Activated CD4-positive, alpha-beta T cell treated with anti-CD3 and anti-CD28 coated beads, Interleukin-10, Interleukin-2, amounts not matched to agents 100 ng/mL and 50 ng/mL, durations not matched to agents 16 hours and 8 hours (primary cell): ENCODE measurements around the gene DOC2B.

ENCODE experiments used
- DNase-seq: peaks from one replicate; pipeline ENCODE4 v3.0.0-alpha.2; 2020

The DOC2B gene

DNA sequence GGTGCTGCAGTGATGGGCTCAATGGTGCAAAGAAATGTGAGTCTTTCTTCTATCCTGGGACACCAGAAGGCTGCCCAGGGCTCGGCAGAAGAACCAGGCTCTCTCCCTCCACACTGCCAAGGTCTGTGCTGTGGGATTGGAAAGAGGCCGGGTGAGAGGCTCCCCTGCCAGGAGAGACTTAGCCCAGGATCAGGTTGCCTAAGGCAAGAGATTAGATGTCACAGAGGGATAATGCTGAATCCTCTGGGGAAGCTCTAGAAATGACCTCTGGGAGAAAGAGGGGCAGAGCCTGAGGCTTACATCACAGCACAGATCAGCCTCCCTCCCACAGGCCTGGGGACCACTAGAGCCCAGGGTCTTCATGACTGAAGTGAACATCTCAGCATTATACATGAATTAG is 5.7 kb upstream of the DOC2B start:
- DNase-seq = no peak

DNA sequence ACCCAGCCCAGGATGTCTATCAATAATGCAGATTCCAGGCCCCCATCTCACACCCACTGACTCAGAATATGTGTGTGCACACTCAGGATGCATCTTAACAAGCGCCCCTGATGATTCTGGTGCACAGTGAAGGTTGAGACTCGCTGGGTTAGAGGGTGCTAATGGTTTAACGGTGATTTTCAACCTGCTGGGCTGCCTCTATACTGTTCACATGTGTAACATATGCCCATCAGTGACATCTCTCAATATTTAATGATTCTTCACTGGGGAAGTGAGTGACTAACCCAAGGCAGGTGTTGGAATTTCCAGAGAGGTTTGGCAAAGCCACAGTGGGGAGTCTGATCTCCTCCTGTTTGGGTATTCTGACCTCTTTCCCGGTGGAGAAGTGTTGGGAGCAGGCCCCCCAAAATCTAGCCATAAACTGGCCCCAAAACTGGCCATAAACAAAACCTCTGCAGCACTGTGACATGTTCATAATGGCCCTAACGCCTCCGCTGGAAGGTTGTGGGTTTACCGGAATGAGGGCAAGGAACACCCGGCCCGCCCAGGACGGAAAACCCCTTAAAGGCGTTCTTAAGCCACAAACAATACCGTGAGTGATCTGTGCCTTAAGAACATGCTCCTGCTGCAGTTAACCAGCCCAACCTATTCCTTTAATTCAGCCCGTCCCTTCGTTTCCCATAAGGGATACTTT is 4.1 kb upstream of the DOC2B start:
- peak; percentile 42 for DNase-seq

DNA sequence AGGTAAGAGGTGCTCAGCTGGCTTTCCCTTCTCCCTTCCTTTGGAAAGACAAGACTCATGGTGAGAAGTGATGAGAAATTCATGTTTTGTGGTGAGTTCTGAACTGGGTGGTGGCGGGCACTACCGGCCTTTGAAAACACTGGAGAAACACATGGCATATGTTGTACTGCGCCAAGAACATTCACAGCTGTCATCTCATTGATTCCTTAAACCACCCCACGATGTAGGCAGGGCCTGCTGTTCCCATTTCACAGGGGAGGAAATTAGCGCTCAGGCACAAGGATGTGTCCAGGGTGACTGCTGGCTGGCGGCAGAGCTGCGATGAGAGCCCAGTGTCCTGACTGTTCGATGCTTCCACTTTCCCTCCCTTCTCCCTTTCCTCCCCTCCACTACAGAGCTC is 1.6 kb upstream of the DOC2B start:
- no peak for DNase-seq

- no peak for DNase-seq
Observed at GRCh38 chr17:182050-182751, 751 bp upstream of the DOC2B start.

- DNase-seq = no peak
Observed at GRCh38 chr17:180381-181244, 837 bp downstream of the DOC2B start.

GRCh38 chr17:179781-180380 is 1.6 kb downstream of the DOC2B start:
- no peak for DNase-seq

- DNase-seq = no peak
Observed at GRCh38 chr17:179066-179432, 2.4 kb downstream of the DOC2B start.

DNA sequence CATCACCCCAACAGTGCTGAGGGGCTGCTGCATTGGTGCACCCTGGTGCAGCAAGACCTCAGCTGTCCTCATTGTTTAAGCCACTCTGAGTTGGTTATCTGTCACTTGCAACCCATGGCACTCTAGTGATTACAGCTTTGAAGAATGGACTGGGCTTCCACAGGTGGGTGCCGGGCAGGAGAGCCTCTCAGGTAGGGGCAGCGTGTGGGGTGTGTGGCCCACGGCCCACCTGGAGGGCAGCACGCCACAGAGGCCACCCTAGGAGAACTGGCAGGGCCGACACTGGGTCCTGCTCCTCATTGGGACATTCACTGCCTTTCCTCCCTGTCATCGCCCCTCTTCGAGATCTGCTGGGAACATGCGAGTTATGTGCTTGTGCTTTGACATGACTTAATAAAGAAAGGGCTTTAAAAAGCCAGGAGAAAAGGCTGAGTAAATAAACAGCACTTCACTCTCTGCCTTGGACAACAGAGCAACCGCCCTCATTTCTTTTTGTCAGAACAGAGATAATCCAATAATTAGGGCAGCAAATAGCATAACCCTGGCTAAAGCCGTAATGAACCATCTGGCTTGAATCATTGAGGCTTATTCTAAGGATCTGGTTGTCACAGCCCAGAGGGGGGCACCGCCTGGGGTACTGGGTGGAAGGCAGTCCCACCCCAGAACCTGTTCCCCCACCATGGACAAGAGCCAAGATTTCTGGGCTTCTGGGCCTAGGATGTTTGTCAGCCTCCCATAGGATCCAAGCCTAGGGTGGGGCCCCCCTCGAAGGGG is 3.0 kb downstream of the DOC2B start:
- DNase-seq = no peak

- no peak for DNase-seq
Observed at GRCh38 chr17:177762-178161, 3.7 kb downstream of the DOC2B start.

DNA sequence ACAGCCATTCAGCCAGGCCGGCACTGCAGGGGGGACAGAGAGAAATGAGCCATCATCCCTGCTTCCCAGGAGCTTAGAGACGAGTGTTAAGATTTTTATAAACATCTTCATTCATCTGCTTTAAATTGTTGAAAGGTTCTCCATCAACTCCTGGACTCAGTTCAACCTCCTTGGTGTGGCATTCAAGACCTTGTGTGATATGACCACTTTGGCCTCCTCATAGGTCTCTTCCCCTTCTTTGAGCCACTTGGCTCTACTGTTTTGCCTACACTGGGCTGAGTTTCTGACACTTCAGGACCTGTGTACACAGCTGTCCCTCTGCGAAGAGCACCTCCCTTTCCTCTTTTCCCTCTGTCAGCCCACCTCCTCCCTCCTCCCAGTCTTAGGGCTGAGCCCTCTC is 4.3 kb downstream of the DOC2B start:
- DNase-seq = no peak

DNA sequence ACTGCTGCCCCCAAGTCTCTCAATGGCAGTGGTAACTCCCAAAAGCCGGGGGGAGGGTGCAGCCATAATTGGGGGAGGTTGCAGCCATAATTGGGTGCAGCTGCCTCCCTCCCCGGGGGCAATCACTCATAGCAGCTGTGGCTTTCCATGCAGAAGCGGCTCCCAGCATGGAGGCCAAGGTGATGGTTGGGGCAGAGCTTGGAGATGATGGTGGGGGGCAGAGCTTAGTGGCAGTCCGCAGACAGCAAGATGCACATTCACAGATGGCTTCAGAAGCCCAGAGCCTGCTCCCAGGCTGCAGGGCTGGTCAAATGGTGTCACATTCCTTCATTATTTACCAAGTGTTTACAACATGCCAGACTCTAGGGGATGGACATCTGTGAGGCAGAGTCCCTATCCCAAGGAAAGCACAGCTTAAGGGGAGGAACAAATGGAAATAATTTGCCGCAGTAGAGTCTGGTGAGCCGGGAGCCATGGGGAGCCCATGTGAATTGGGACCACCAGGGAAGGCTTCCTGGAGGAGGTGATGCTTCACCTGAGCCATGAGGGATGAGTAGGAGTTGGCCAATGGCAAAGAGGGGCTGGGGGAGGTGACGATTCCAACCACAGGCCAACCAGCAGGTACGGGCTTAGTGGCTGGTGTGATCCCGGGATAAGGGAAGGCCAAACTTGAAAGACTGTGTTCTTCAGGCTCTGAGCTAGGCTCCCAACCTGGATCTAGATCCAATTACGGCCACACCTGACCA is 8.1 kb downstream of the DOC2B start:
- no peak for DNase-seq

DNA sequence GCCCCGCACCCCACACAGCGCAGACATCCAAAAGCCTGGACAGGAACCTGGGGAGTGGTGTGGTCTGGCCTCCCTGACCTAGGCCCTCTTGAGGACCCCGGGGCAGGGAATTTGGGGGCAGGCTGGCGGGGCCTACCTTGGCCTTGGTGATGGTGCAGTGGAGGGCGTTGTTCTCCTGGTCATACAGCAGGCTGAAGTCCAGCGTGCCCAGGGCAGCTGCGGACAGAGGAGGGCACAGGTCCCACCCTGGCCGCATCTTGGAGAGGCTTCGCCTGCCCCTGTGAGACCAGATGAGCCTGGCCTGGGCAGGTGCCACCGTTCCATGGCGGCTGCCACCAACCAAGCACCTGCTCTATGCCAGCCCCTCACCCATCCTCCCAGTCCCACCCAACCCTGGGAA is 9.0 kb downstream of the DOC2B start:
- no peak for DNase-seq

- DNase-seq = no peak
Observed at GRCh38 chr17:171871-172270, 9.6 kb downstream of the DOC2B start.

- no peak for DNase-seq
Observed at GRCh38 chr17:170130-170670, 11.2 kb downstream of the DOC2B start.

DNA sequence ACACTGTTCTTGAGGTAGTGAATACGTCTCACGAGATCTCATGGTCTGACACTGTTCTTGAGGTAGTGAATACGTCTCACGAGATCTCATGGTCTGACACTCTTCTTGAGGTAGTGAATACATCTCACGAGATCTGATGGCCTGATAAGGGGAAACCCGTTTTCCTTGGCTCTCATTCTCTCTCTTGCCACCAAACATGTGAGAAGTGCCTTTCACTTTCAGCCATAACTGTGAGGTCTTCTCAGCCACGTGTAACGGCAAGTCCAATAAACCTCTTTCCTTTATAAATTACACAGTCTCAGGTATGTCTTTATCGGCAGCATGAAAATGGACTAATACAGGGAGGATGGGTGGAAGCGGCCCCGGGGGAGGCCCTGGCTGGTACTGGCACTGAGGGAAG is 12.8 kb downstream of the DOC2B start:
- DNase-seq = peak; percentile 12

GRCh38 chr17:165939-166338 is 15.5 kb downstream of the DOC2B start:
- DNase-seq = no peak

GRCh38 chr17:164303-165235 is 16.9 kb downstream of the DOC2B start:
- peak; percentile 6 for DNase-seq

DNA sequence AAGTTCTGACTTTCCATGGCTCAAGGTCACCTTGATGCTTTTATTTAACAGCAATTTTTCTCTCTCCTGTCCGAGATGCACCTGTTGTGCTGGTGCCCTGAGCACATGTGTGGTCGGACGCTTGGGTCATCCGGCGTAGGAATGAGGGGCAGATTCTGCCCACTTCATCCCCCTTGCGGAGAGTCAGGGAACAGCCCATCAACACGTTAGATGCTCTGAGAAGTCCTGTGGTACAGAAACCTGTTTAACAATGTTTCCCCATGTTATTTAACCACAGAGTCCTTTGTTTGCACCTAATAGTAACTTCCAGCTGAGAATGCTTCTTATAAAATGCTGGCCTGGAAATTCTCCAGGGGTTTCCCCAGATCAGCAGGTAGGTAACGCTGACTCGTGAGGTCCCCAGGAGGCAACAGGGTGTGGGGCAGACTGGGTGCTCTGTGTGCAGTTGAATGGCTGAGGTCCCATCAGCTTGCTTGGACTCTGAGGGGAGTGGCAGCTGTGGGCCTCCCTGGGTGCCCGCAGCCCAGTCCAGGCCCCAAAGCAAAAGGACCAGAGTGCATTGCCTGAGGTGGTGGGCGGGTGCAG is 17.8 kb downstream of the DOC2B start:
- no peak for DNase-seq

DNA sequence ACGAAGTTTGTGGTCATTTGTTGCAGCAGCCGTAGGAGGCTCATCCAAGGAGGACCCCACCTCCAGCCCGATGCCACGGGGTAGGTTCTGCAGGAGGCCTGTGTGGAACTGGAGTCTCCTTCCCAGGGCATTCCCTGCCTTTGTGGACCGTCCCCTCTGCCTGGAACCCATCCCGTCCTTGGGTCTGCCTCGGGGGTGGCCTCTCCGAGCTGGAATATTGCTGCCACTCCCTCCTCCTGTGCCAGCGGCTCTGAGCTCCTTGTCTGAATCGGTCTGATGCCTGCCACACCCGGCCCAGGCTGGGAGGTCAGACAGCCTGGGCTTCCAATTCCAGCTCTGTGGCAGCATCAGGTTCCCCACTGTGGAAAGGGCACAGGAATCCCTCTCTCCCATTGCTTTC is 18.8 kb downstream of the DOC2B start:
- DNase-seq = no peak

DNA sequence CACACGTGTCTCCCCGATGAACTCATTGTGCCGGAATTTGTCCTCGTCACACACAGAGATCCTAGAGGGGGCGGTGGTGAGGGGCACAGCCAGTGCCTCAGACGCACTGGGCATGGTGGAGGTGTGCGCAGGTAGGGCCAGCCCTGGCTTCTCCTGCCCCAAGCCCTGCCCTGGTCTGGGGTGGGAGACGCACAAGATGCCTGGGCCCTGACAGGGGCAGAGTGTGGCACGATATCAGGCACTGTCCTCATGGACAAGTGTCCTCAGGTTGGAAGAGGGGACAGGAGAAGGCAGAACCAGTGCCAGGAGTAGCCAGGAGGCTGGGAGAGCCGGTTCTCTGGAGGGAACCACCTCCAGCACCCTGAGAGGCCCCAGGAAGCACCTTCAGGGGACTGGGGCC is 20.0 kb downstream of the DOC2B start:
- DNase-seq = no peak
